ENCODE data around the gene MMP28.

DNA sequence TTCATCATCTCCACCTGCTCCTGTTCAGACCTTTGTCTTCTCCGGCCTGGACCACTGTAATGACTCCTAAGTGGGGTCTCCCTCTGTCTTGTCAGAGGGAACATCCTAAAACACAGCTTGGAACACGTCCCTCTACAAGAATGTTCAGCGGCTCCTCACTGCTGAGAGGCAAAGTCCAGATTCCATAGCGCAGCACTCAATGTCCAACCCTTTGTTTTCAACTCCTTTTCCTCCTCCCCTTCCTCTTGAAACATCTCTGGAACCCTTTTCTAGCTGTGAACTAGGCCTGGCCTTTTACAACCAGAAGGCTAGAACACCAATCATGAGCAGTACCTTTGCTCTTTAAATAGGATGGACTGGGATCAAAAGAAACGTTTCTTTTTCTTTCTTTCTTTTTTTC lies 33.8 kb downstream of the MMP28 start:
- TF ChIP-seq, protein P1, sequence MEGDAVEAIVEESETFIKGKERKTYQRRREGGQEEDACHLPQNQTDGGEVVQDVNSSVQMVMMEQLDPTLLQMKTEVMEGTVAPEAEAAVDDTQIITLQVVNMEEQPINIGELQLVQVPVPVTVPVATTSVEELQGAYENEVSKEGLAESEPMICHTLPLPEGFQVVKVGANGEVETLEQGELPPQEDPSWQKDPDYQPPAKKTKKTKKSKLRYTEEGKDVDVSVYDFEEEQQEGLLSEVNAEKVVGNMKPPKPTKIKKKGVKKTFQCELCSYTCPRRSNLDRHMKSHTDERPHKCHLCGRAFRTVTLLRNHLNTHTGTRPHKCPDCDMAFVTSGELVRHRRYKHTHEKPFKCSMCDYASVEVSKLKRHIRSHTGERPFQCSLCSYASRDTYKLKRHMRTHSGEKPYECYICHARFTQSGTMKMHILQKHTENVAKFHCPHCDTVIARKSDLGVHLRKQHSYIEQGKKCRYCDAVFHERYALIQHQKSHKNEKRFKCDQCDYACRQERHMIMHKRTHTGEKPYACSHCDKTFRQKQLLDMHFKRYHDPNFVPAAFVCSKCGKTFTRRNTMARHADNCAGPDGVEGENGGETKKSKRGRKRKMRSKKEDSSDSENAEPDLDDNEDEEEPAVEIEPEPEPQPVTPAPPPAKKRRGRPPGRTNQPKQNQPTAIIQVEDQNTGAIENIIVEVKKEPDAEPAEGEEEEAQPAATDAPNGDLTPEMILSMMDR (conservative IDR thresholded peaks at IDR 0.05): no peak
- TF ChIP-seq EZH2 (IDR thresholded peaks at IDR 0.05; ENCODE audit: low read depth): no peak
